Dermis microvascular lymphatic vessel endothelial cell (primary cell): ENCODE data around the gene BCAS1. TPM values are rescaled to one million over a fixed set of nuclear protein-coding genes. Genes with fewer than 3 reads are reported as not detected.
A peak's percentile ranks its signal among the peaks of the same experiment; 100 is the strongest.

Experiments
- DNase-seq, 2 donors: peaks; one replicate each; pipeline versions ENCODE4 v3.0.0 to v3.0.0-alpha.2; 2010; ENCODE audit warnings: low read depth in 2 of 2
- total RNA-seq: library from RNA; depleted of rRNA; stranded (reverse); fragments of >200 nt; gene quantifications from 2 replicates; pipeline ENCODE4 v1.2.1, GENCODE V29; 2014

Gene BCAS1
- total RNA-seq, 1 donor from 2014 or later = not detected

DNA sequence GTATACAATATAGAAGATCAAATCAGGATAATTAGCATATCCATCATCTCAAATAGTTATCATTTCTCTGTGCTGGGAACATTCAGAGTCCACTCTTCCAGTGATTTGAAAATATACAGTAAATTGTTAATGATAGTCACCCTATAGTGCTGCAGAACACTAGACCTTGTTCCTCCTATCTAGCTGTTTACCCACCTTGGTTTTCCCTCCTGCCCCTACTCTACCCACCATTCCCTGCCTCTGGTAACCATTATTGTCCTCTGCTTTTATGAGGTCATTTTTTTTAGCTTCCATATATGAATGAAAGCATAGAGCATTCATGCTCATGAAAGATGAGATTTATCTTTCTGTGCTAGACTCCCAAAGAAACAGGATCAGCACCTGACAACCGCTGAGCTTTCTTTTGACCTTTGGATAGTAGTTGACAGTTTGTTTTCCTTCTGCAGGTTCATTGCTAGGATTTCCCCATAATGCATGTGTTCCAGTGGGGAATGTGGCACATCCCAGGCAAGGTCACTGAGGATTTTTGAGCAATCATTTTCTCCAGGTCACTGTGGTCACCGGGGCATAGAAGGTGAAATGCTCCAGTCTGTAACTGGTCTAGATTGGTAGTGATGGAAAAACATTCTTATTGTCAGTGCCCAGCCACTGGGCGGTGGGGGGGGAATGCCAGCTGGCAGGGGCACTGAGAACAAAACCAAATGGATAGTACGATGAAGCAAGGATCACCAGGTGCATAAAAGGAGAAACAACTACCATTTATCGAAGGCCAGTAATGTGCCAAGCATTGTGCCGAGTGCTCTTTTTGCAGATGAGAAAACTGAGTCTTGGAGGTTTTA is 33.6 kb upstream of the BCAS1 start:
- DNase-seq = no peak

DNA sequence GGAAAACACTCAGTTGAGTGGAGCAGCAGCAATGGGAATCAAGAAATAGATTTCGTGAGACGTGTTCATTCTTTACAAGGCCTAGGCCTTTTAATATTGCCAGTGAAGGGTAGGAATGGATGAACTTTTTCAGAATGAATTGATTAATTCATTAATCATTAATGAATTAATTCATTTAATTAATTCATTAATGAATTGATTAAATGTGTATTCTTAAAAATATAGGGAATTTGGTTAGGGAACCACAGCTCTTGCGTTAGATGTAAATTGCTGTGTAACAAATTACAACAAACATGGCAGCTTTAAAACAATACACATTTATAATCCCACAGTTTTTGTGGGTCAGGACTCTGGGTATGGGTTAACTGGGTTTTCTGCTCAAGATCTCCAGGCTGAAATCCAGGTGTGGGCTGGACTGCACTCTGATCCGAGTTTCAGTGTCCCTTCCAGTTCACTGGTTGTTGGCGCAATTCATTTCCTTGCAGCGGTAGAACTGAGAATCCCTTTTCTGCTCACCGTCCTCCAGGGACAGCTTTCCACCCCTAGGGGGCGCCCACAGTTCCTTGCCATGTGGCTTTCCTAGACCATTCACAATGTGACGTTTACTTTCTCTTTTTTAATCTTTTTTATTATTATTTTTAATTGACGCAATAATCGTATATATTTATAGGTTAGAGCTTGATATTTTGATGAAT is 32.8 kb upstream of the BCAS1 start:
- peak; percentile 28 to 64 for DNase-seq

DNA sequence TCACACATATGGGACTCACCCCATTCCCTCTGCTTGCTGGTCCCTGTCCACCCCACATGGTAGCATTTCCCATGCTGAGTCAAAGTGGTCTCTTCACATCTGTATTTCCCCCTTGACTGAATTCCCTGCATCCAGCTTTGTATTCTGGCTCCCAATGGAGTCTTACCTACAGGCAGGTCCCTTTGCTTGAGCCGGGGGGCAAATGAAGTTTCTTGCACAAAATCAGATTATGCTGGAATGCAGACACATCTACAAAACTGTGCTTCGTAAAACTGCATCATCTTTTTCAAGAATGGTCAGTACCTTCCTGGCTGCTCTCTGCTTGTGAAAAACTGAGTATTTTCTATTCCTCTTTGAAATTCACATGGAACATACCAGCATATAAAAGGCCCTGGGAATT is 32.1 kb upstream of the BCAS1 start:
- no peak for DNase-seq

DNA sequence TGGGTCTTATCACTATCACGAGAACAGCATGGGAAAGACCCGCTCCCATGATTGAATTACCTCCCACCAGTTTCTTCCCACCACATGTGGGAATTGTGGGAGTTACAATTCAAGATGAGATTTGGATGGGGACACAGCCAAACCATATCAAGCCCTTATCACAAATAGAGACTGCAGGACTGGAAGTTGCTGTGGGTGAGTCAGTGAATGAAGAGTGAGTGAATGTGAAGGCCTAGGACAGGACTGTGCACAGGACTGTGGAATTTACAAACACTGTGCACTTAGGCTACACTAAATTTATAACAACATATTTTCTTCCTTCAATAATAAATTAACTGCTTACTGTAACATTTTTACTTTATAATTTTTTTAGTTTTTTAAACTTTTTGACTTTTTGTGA is 30.2 kb upstream of the BCAS1 start:
- DNase-seq = no peak

DNA sequence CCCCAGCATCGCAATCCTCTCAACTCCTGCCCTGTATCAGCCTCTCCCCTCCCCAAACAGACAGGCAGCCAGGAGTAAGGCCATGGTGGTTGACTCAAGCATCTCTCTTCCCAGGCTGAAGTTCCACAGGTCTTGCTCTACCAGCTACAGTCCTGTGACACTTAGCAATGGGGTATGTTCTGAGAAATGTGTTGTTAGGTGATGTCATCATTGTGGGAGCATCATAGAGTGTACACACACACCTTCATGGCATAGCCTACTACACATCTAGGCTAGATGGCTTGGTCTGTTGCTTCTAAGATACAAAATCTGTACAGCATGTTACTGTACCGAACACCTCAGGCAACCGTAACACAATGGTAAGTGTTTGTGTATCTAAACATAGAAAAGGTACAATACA is 29.5 kb upstream of the BCAS1 start:
- no peak for DNase-seq

DNA sequence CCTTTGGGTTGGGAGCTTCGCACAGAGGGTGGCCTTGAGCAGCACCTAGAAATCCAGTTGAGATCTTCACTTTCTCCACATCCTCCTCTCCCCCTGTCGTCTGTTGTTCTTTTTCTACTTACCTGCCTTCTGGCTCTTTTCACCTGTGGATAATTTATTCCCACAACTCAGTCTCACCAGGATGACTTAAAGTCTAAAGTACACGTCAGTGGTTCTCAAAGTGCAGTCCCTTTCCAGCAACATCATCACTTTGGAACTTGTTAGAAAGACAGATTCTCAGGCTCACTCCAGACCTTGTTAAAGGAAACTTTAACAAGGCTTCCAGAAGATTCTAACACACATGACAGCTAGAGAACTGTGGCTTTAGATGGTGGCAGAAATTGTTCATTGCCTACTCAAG is 27.7 kb upstream of the BCAS1 start:
- no peak for DNase-seq

DNA sequence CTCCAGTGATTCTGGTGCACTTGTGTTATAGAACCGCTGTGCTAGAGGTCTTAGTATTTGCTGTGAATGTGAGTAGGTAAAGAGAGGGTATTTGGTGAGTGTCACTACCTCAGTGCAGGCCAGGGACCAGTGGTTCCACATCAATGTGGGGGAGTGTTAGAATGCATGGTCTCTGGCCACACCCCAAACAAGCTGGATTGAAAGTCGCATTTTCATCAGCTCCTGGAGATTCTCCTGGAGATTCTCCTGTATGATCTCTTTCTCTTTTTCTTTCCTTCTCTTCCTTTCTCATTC is 26.8 kb upstream of the BCAS1 start:
- DNase-seq = no peak

DNA sequence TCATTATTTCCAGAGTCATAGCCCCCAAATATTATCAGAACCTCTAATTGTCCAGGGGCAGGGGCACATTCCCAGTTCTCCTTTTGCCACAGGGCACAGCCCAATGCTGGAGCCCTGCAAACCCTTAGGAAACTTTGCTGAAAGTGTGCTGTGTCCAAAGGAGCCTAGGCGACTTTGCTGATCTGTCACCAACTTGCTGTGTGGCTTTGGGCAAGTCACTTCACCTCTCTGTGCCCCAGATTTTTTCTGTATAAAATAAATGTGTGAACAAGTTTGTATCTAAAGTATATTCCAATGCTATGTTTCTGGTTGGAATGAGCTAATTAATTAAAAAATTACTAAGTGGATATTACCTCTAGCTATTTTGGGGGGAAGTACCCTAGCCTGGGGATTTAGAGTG is 25.4 kb upstream of the BCAS1 start:
- no peak for DNase-seq

DNA sequence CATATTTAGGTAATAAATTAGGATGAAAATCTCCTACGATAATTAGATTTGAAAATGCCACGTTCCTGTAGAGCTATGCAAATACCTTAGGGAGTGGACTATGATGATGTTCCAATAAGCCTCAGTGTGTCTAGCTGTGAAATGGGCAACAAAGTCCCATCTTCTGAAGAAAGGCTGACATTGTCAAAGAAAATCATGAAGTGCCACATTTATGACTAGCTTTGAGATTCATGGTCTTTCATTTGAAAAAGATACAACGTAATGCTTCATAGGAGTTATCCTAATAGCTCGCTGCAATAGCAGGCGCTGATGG is 23.8 kb upstream of the BCAS1 start:
- DNase-seq = no peak

DNA sequence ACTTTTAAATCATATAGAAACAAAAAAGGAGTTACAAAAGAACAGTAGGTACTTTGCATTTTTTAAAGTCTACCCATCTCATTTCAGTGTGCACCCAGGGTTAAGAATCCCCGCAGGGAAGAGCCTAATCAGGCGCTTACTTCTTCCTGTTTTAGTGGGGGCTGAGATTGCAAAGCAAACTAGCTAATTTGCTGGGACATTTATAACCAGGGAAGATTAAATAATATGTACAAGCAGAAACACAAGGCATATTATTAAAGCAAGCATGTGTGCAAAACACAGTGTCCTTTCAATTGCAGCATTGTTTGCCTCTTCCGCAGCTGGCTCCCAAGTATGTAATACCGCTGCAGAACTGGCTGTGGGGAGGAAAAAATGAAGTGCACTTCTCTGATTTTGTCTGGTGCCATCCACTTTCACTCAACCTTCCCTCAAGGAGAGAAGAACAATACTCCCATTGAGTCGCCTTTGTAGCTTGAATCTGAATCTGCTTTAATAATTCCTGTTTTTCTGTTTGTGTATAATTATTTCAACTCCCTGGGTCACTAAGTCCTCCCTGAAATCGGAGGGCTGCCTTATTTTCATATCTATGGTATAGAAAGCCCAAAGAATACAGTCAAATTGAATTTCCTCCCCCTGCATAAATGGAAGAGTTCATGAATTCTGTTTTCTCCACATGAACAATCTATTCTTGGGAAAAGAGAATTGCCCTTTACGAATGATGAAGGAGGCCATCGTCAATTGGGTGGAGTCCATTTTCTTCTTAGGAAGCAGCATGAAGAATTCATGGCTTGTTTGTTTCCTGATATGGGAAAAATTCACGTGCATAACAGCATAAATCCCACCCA is 23.3 kb upstream of the BCAS1 start:
- DNase-seq = no peak

DNA sequence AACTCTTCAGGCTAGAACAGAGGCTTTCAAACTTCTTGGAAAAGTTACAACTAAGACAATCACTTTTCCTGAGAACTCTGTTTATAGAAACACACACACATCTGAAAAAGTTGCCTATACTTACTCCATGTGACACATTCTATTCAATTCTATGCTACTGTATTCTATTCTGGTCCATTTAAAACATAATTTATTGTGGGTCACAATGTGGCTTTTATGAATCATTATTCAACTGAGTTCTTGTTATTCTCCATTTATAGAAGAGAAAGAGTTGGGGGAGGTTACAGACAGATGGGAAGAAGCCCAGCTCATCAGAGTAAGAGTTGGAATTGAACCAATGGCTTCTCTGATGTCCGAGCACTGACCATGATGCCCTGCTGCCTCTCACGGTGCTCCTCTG is 21.6 kb upstream of the BCAS1 start:
- DNase-seq = no peak

DNA sequence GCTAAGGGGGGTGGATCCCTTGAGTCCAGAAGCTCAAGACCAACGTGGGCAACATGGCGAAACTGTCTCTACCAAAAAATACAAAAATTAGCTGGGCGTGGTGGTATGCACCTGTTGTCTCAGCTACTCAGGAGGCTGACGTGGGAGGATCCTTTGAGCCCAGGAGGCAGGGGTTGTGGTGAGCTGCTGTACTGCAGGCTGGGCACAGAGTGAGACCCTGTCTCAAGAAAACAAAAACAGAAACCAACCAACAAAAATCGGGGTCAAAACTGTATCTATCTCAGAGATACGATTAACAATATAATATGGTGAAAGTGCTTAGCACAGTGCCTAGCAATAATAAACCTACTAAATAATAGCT is 20.7 kb upstream of the BCAS1 start:
- no peak for DNase-seq

DNA sequence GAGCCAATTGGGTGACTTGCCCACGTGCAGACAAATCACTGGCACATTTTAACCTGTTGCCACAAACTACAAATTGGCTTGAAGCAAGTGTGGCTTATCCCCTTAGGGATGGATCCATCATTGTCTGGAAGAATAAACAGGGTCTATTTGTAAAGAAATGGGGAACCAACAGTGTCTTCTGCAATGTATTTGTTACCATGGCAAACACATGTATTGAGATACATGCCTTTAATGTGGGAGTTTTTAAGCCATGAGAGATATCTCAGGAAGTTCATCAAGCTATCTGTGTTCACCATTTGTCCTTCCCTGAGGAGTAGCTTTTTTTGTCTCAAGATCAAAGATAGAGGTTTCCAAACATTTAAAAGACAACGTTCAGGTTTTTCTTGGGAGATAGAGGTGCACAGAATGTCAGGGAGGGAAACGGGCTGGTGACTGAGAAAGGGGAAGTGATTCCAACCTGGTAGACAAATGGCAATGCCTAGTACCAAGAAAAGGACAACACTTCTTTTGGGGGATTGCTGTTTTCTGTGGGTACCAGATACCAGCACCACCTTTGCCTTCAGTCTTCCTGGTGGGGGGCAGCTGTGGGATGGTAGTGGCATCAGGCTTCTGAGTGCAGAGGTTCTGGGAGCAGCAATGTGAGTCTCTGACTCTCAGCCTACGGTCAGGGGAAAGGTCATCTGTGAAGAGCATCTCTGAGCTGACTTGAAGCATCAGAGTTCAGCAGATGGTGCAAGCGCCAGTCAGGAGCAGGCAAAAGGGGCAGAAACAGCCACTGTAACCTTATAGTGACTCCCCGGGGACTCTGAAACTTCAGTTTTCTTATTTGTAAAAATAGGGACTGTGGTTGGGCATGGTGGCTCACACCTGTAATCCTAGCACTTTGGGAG is 20.1 kb upstream of the BCAS1 start:
- no peak for DNase-seq

DNA sequence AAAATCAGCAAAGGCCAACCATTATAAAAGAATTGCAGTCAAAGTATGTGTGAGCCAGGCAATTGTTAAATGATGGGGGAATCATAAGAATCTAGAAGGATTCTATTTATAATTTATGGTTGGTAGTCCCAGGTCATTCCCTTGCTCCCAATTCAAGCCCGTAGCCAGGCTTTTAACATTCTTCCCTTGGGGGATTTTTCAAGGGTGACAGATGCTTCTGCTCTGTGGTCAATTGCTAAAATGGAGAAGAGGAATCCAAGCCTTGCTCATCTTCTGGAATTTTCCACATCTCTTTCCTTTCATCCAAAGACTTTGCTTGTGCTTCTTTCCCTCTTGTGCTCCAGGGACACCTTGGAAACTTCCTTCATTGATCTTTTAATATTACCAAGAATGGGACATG is 18.0 kb upstream of the BCAS1 start:
- no peak for DNase-seq

DNA sequence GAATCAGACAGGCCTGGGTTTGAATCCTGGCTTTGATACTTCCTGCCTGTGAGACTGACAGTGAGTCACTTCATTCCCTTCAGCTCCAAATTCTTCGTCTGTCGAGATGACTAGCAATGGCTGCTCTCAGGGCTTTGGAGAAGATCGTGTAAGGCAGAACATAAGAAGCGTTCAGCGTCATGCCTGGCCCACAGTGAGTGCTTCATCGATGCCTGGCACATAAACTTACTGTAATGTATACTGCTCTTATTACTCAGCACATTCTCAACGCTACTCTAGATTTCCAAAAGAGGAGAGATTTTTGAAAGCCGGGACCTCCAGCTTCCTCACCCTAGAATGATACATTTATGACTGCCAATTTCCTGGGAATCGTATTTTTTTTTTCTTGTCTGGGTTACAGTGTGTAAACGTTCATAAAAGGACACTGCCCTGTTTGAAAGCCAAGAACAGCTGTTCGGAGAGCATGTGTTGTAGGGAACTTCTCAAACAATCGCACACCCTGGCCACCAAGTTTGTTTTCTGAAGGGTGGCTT is 16.2 kb upstream of the BCAS1 start:
- no peak for DNase-seq

DNA sequence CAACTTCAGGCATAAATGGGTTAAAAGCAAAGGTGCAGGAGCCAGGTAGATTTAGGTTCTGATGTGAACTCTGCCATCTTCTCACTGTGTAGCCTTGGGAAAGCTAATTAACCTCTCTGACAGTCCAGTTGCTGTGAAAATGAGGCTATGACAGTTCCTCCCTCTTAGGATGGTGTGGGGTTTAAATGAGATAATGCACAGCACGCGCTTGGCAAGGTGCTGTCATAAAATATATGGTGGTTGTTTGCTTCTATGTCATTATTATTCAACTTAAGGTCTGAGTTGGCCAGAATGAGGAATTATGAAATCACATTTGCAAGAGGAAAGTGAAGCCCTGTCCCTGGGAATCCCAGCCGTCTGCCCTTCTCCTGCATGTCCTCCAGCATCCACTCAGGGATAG is 15.5 kb upstream of the BCAS1 start:
- DNase-seq = no peak

DNA sequence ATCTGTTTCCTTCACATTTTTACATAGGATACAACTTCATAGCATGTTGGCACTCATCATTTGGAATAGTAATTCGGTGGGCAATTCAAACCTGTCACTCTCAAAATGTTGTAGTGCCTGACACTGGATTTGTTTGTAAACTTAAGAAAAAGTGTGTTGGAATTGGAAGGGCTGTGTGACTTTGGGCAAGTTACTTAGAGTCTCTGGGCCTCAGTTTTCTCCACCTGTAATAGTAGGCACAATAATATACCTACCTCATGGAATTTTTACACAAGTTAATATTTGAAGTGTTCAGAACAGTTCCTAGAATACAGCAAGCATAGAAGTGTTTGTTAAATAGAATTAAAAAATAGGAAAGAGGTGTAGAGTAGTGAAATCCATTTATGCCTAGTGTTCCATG is 15.0 kb upstream of the BCAS1 start:
- DNase-seq = no peak

DNA sequence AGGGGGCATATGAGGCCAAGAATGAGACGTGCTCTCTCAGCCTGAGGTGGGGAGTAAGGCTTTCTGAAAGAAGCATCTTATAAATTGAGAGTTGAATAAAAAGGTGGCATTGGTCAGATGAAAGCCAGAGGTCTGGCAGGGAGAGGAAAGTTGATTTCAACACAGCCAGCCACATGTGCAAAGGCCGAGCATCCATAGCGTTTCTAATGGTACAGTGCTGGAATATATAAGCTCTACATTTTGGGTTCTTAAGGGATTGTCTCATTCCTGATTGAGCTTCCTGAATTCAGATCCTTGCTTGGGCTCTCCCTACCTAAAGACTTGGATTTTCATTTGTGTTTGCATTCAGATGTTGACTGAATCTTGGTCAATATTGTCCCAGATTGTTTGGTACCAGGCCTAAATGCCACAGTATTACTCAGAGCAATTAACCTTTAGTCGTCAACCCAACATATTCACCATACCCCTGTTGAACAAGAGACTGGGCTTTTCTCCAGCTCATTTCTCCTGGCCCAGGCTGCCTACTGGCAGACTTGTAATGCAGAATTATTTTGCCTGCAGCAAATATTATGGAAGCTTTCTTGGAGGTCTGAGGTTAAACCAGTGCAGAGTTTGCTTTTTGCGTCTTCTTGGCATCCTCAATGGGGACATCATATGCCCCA is 14.5 kb upstream of the BCAS1 start:
- no peak for DNase-seq

DNA sequence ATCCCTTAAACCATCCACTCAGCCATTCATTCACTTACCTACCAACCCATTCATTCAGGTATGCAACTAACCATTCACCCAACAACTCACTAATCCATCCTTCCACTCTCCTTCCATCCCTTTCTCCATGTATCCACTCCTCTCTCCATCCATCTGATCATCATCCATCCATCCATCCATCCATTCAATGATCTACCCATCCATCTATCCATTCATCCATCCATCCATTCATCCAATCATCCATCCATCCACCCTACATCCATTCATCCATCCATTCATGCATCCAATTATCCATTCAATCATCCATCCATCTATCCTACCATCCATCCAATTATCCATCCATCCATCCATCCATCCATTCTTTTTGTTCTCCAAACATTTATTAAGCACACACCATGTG is 13.8 kb upstream of the BCAS1 start:
- DNase-seq = no peak

DNA sequence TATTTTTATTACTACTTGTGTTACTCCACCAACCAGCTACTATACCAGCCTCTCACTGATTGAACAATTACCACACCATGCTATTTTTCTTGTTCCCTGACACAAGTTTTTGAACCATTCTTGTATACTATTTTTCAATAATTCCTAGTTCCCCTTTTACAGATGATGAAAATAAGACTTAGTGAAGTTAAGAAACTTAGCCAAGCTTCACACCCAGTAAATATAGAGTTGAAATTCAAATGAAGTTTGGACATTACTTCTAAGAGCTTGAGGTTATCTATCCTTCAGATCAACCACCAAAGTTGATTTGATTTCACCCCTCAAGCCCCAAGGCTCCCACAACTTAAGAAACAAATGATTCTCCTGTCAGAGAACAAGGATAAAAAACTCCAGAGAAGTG is 13.1 kb upstream of the BCAS1 start:
- DNase-seq = no peak

DNA sequence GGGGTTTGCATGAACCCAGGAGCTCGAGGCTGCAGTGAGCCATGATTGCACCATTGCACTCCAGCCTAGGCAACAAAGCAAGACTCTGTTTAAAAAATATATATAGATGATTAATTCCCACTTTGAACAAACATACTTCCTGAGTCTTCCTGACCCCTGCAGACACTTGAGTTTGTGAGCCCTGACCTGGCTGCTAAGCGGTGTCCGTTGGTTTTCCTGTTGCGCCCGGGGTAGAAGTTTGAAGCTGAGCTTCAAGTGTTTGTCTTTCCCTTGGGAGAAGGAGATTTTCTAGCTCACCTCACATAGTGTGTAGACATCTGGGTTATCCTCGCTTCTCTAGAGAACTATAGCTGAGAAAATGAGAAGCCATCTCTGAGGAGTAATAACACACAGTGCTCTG is 11.7 kb upstream of the BCAS1 start:
- no peak for DNase-seq
